HEK293 (cell line): ENCODE measurements around the gene ITPR2.

ENCODE experiments used
- CTCF ChIA-PET: fragments of 350-600 bp; formaldehyde crosslinking; extraction: SDS; loops from one replicate; lab custom pipeline; 2021; ENCODE audit warnings: antibody characterized with exemption; lab: Yijun Ruan, JAX
- POLR2A ChIA-PET: fragments of 300-600 bp; formaldehyde crosslinking; extraction: SDS; loops from one replicate; lab custom pipeline; 2020; ENCODE audit warnings: antibody characterized with exemption, inconsistent platforms; lab: Yijun Ruan, JAX
- H3K27ac ChIP-seq: fragments of 200-500 bp; sonication (Bioruptor generic); 2 replicates; pipeline ENCODE4 v1.5.1; 2014; ENCODE audit warnings: low read depth, low read length, control low read depth, inconsistent platforms; ENCODE audit errors: extremely low read depth
- H3K36me3 ChIP-seq, 2 experiments: fragments of 200-500 bp in 1 of 2; sonication (Bioruptor generic) in 1 of 2; 1 replicate in 1 of 2; 2 replicates in 1 of 2; pipeline ENCODE4 v1.5.1; 2014 to 2017; ENCODE audit warnings: inconsistent platforms in 2 of 2, low read length in 2 of 2; ENCODE audit not compliant: control insufficient read depth in 2 of 2, insufficient read depth in 1 of 2
- H3K4me1 ChIP-seq: fragments of 200-500 bp; sonication (Bioruptor generic); 2 replicates; pipeline ENCODE4 v1.5.1; 2014; ENCODE audit warnings: mild to moderate bottlenecking, low read length, inconsistent platforms; ENCODE audit not compliant: control insufficient read depth, insufficient read depth
- H3K4me3 ChIP-seq: 2 replicates; pipeline ENCODE4 v1.5.1; 2011; ENCODE audit warnings: low read depth, mild to moderate bottlenecking, control low read depth, low read length, moderate library complexity
- H3K9me3 ChIP-seq: fragments of 200-500 bp; sonication (Bioruptor generic); 2 replicates; pipeline ENCODE4 v1.5.1; 2014; ENCODE audit warnings: low read depth, low read length, inconsistent platforms; ENCODE audit not compliant: control insufficient read depth, insufficient read depth
- ZBTB49 ChIP-seq: fragments of 450-650 bp; formaldehyde crosslinking; IDR thresholded peaks from 2 replicates; pipeline ENCODE4 v1.5.1; 2016; ENCODE audit warnings: missing biosample characterization, missing genetic modification characterization, low read depth
- ZNF184 ChIP-seq: fragments of 450-650 bp; IDR thresholded peaks from 2 replicates; pipeline ENCODE4 v1.5.1; 2018; ENCODE audit warnings: missing biosample characterization, mild to moderate bottlenecking, missing genetic modification characterization
- ZNF302 ChIP-seq: fragments of 450-650 bp; formaldehyde crosslinking; IDR thresholded peaks from 2 replicates; pipeline ENCODE4 v1.5.1; 2016; ENCODE audit warnings: missing biosample characterization, missing genetic modification characterization, low read depth
- ZNF324 ChIP-seq: fragments of 450-650 bp; formaldehyde crosslinking; IDR thresholded peaks from 2 replicates; pipeline ENCODE4 v1.5.1; 2016; ENCODE audit warnings: missing biosample characterization, missing genetic modification characterization
- ZNF48 ChIP-seq: fragments of 450-650 bp; formaldehyde crosslinking; IDR thresholded peaks from 2 replicates; pipeline ENCODE4 v1.5.1; 2016; ENCODE audit warnings: missing biosample characterization, missing genetic modification characterization
- ZNF510 ChIP-seq: fragments of 450-650 bp; formaldehyde crosslinking; IDR thresholded peaks from 2 replicates; pipeline ENCODE4 v1.5.1; 2018; ENCODE audit warnings: mild to moderate bottlenecking, missing genetic modification characterization, missing biosample characterization; ENCODE audit not compliant: insufficient replicate concordance
- ZNF513 ChIP-seq: fragments of 450-650 bp; IDR thresholded peaks from 2 replicates; pipeline ENCODE4 v1.5.1; 2018; ENCODE audit warnings: missing biosample characterization, missing genetic modification characterization
- ZNF544 ChIP-seq: fragments of 450-650 bp; formaldehyde crosslinking; IDR thresholded peaks from 2 replicates; pipeline ENCODE4 v1.5.0; 2017; ENCODE audit warnings: missing biosample characterization, missing genetic modification characterization
- ZNF624 ChIP-seq: fragments of 450-650 bp; formaldehyde crosslinking; IDR thresholded peaks from 2 replicates; pipeline ENCODE4 v1.5.1; 2017; ENCODE audit warnings: missing biosample characterization, missing genetic modification characterization
- ZNF76 ChIP-seq: fragments of 450-650 bp; formaldehyde crosslinking; IDR thresholded peaks from 2 replicates; pipeline ENCODE4; 2016; ENCODE audit warnings: low read depth, missing biosample characterization, missing genetic modification characterization, borderline replicate concordance
- ZNF837 ChIP-seq: fragments of 450-650 bp; formaldehyde crosslinking; IDR thresholded peaks from 2 replicates; pipeline ENCODE4 v1.5.1; 2016; ENCODE audit warnings: missing biosample characterization, missing genetic modification characterization
- ZSCAN16 ChIP-seq: fragments of 450-650 bp; formaldehyde crosslinking; IDR thresholded peaks from 2 replicates; pipeline ENCODE4 v1.5.1; 2016; ENCODE audit warnings: missing biosample characterization, missing genetic modification characterization
- ZSCAN18 ChIP-seq: fragments of 450-650 bp; formaldehyde crosslinking; IDR thresholded peaks from 2 replicates; pipeline ENCODE4 v1.5.1; 2016; ENCODE audit warnings: missing biosample characterization, missing genetic modification characterization
- TF ChIP-seq, protein P1 (sequence below): fragments of 450-650 bp; formaldehyde crosslinking; conservative IDR thresholded peaks from 2 replicates; pipeline ENCODE4 v1.5.1; 2016; ENCODE audit warnings: low read depth, missing biosample characterization, missing genetic modification characterization

ITPR2 gene

GRCh38 chr12:26643532-26644315, 189.3 kb downstream of the ITPR2 start:
- POLR2A ChIA-PET, result no interaction called here

More at GRCh38 chr12:26643532-26644315, 189.3 kb downstream of the ITPR2 start:
- TF ChIP-seq ZNF544 (no peak), ZBTB49 (tag by site-specific recombination) (no peak), ZSCAN18 (tag by site-specific recombination) (no peak), ZNF513 (tag by site-specific recombination) (no peak), ZNF48 (no peak), ZNF624 (tag by site-specific recombination) (no peak), ZNF837 (tag by site-specific recombination) (no peak), ZNF510 (no peak), ZNF324 (tag by site-specific recombination) (no peak), ZSCAN16 (tag by site-specific recombination) (no peak), ZNF184 (tag by site-specific recombination) (no peak), ZNF302 (no peak), ZNF76 (no peak)
- TF ChIP-seq, protein P1, sequence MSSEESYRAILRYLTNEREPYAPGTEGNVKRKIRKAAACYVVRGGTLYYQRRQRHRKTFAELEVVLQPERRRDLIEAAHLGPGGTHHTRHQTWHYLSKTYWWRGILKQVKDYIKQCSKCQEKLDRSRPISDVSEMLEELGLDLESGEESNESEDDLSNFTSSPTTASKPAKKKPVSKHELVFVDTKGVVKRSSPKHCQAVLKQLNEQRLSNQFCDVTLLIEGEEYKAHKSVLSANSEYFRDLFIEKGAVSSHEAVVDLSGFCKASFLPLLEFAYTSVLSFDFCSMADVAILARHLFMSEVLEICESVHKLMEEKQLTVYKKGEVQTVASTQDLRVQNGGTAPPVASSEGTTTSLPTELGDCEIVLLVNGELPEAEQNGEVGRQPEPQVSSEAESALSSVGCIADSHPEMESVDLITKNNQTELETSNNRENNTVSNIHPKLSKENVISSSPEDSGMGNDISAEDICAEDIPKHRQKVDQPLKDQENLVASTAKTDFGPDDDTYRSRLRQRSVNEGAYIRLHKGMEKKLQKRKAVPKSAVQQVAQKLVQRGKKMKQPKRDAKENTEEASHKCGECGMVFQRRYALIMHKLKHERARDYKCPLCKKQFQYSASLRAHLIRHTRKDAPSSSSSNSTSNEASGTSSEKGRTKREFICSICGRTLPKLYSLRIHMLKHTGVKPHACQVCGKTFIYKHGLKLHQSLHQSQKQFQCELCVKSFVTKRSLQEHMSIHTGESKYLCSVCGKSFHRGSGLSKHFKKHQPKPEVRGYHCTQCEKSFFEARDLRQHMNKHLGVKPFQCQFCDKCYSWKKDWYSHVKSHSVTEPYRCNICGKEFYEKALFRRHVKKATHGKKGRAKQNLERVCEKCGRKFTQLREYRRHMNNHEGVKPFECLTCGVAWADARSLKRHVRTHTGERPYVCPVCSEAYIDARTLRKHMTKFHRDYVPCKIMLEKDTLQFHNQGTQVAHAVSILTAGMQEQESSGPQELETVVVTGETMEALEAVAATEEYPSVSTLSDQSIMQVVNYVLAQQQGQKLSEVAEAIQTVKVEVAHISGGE (tag by site-specific recombination), result no peak
- Histone ChIP-seq H3K27ac (no peak overlapping the region), H3K36me3 (no peaks in the 10 kb centered on the region), H3K4me3 (no peak overlapping the region), H3K9me3 (no peaks in the 10 kb centered on the region), H3K4me1 (no peaks in the 10 kb centered on the region)
- CTCF ChIA-PET, result interaction anchor here (0.5 to 2.1 kb wide), 3 partner anchors 9 to 30 kb away, joined by 3 to 10 read pairs (median 3); no protein-coding TSS in a partner anchor
